Right cardiac atrium (tissue), 5 donors: Measurements from ENCODE around the gene CNGB1. TPM values are rescaled to one million over a fixed set of nuclear protein-coding genes. Genes with fewer than 3 reads are reported as not detected.

Experiments used
- ATAC-seq, 2 donors: fragments of 200-7000 bp; cut with Tn5 transposase; one replicate each; pipeline versions ENCODE4 v1.8.0 to v1.9.1; 2020; ENCODE audit warnings: moderate library complexity in 2 of 2, mild to moderate bottlenecking in 1 of 2
- DNase-seq, 3 donors: peaks; one replicate each; pipeline ENCODE4 v3.0.0-alpha.2; 2020
- H3K27ac ChIP-seq: one replicate; pipeline ENCODE4 v1.5.1; 2013; ENCODE audit warnings: mild to moderate bottlenecking, low read length, control low read depth, moderate library complexity
- H3K27me3 ChIP-seq: one replicate; pipeline ENCODE4 v1.6.1; 2013; ENCODE audit not compliant: control insufficient read depth, insufficient read depth
- H3K4me1 ChIP-seq: one replicate; pipeline ENCODE4 v1.6.1; 2013; ENCODE audit warnings: low read length; ENCODE audit not compliant: control insufficient read depth, insufficient read depth
- H3K4me3 ChIP-seq: one replicate; pipeline ENCODE4 v1.5.1; 2013; ENCODE audit warnings: low read length, control low read depth
- H3K9me3 ChIP-seq: one replicate; pipeline ENCODE4 v1.6.1; 2013; ENCODE audit warnings: low read length; ENCODE audit not compliant: control insufficient read depth
- WGBS: extraction: QIAGEN DNeasy Blood & Tissue Kit; methylation state at CpG from one replicate; pipeline ENCODE4 v1.1.7; 2013; 5-methylcytosine and 5-hydroxymethylcytosine counted together
- intact Hi-C, 4 donors: fragments of 100-400 bp; cut with DNase I; formaldehyde crosslinking; loops; one replicate each; pipeline versions ENCODE4 v1.11.0 to v1.14.0; 2022 to 2023
- polyA plus RNA-seq: library from polyadenylated mRNA; stranded (reverse); fragments of 200-250 nt; gene quantifications from one replicate; pipeline ENCODE4 v1.2.3, GENCODE V29; 2013
- total RNA-seq, 4 donors: library from RNA; stranded (reverse); fragmentation: NEBNext Ultra II Directional; extraction: Animal tissue kit (Norgen Biotek cat#: 25700); gene quantifications; one replicate each; pipeline ENCODE4 v1.2.1, GENCODE V29; 2021
- donor health status: healthy with polysubstance abuse.
- donor health status: DM: no; HTN: yes; CAD: no.
- donor health status: DM: no; HTN: no; CAD: no.
- donor health status: DM: no; HTN: yes; CAD: no; lungs with severe emphysema.
- donor health status: DM: yes; HTN: yes; CAD: no.

Gene CNGB1
- total and polyA plus RNA-seq, 5 donors: not detected

DNA sequence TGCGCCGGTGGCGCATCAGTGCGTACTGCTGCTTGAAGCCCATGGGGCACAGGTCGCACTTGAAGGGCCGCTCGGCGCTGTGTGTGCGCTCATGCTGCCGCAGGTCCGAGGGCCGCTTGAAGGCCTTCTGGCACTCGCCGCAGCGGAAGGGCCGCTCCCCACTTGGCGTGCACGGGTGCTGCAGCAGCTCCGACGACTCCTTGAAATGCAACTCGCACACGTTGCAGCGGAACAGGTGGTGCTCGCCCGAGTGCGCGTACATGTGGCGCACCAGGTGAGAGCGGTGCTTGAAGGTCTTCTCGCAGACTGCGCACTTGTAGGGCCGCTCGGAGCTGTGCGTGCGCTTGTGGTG, 26.2 kb upstream of the CNGB1 start:
- no peak for DNase-seq
- ATAC-seq: no peak
- intact Hi-C loops: loop anchor here in 2 of 4 donors (10.0 kb wide), 2 partner anchors 242 to 342 kb away; no protein-coding TSS in a partner anchor
- no peak overlapping the region for H3K27ac ChIP-seq
- H3K4me1 ChIP-seq: no peaks in the 10 kb centered on the region
- 97% methylated on average over 35 of the region's 35 CpGs for WGBS
- no peaks in the 10 kb centered on the region for H3K9me3 ChIP-seq
- H3K27me3 ChIP-seq: no peaks in the 10 kb centered on the region
- H3K4me3 ChIP-seq: no peak overlapping the region

DNA sequence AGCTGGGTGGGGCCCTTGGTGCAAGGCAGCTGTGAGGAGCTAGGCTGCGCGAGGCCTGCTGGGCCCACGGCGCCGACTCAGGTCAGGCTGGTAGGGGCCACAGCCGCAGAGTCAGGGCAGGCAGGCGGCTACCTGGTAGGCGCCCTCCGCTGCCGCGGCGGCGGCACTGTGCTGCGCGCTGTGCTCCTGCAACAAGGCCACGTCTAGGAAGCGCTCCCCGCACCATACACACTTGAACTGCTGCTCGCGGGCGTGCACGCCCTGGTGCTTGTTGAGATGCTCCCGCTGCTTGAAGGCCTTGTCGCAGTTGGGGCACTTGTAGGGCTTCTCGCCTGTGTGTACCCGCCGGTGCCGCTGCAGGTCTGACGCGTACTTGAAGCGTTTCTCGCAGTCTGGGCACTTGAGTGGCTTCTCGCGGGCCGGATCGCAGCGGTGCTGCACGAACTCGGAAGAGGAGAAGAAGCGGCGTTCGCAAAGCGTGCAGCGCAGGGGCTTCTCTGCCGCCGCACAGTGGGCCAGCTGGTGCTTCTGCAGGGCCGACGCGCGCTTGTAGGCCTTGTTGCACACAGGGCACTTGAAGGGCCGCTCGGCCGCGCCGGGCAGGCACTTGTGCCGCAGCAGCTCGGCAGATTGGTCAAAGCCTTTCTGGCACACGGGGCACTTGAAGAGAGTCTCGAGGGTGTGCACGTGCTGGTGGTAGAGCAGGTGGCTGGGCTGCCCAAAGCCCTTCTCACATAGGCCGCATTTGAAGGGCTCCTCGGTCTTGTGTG, 25.7 kb upstream of the CNGB1 start:
- no peak overlapping the region for H3K4me3 ChIP-seq
- 96% methylated on average over 62 of the region's 62 CpGs for WGBS
- intact Hi-C loops: loop anchor here in 2 of 4 donors (10.0 kb wide), 2 partner anchors 242 to 342 kb away; no protein-coding TSS in a partner anchor
- H3K27ac ChIP-seq: no peak overlapping the region
- H3K9me3 ChIP-seq: no peaks in the 10 kb centered on the region
- no peaks in the 10 kb centered on the region for H3K27me3 ChIP-seq
- H3K4me1 ChIP-seq: no peaks in the 10 kb centered on the region
- no peak for DNase-seq
- ATAC-seq: no peak

DNA sequence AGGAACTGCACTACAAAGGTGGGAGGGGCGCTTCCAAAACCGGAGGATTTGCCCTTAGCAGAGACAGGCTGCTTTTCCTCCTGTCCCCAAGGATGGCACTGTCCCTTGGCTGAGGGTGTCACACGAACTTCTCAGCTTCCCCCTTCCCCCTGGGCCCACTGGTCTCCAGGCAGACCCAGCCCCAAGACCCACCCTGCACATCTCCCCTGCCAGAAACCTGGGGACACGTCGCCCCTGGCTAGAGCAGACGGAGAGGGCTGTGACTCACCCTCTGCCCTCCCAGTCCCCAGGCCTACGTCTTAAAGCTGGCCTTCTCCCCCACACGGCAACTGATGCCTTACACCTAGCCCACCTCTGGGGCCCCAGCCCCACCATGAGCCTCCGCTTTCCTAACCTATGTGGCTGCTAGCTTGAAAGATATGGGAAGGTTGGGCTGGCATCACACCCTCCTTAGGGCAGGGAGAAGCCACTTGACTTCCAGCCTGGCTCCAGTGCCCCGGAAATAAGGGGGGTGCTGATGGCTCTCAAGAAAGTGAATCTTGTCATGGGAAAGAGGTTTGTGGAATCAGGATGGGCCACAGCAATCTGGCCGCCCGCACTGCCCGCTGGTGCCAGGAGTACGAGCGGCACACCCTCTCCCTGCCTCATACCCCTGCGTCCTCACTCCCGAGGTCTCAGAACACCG, 24.9 kb upstream of the CNGB1 start:
- no peak overlapping the region for H3K4me3 ChIP-seq
- no peaks in the 10 kb centered on the region for H3K27me3 ChIP-seq
- DNase-seq: no peak
- WGBS: 89% methylated on average over 18 of the region's 18 CpGs
- intact Hi-C loops: loop anchor here in 2 of 4 donors (10.0 kb wide), 2 partner anchors 241 to 341 kb away; no protein-coding TSS in a partner anchor
- ATAC-seq: no peak
- H3K9me3 ChIP-seq: no peaks in the 10 kb centered on the region
- no peak overlapping the region for H3K27ac ChIP-seq
- no peaks in the 10 kb centered on the region for H3K4me1 ChIP-seq

DNA sequence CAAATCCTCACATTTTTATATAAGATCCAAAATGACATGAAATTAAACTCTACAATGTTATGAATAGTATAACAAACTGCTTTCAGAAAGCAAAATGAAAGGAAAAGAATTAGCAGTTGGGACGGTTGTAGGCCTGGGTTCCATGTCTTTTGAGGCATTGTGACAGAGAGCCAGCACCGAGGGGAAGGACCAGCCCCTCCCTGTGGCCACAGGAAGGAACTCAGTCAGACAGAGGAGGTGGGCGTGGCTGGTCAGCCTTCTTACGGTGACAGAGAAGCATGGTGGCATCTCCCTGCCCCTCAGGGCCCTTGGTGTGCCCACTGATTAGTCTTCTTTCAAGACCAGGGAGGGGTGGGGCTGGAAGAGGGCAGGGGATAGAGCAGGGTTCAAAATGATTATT, 23.9 kb upstream of the CNGB1 start:
- 18% methylated on average over 4 of the region's 4 CpGs for WGBS
- H3K4me3 ChIP-seq: no peak overlapping the region
- intact Hi-C loops: loop anchor here in 2 of 4 donors (10.0 kb wide), 2 partner anchors 240 to 340 kb away; no protein-coding TSS in a partner anchor

DNA sequence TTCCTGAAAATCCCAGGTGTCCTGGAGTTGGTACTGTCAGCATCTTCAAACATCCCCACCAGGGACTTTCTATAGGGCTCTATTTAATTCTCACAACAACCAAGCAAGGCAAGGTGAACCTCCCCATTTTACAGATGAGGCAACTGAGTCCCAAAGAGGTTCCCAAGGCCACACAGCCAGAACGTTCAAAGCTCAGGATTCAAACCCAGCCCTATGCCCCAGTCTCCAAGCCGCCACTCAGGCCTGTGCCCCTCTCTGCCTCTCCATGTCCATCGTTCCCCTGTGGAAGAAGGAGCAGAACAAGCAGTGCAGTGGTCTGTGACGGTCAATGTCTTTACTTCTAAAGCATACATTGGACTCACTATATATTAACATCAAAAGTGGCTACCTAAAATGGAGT, 23.4 kb upstream of the CNGB1 start:
- DNase-seq (no peak), ATAC-seq (no peak)
- Histone ChIP-seq H3K27me3 (no peaks in the 10 kb centered on the region), H3K4me1 (no peaks in the 10 kb centered on the region), H3K9me3 (no peaks in the 10 kb centered on the region), H3K4me3 (no peak overlapping the region), H3K27ac (no peak overlapping the region)
- intact Hi-C loops: loop anchor here in 2 of 4 donors (10.0 kb wide), 2 partner anchors 240 to 340 kb away; no protein-coding TSS in a partner anchor
- WGBS: 90% methylated on average over 4 of the region's 4 CpGs

More for the DNA sequence above, 23.9 kb upstream of the CNGB1 start:
- Histone ChIP-seq H3K27me3 (no peaks in the 10 kb centered on the region), H3K4me1 (no peaks in the 10 kb centered on the region), H3K9me3 (no peaks in the 10 kb centered on the region), H3K27ac (no peak overlapping the region)
- DNase-seq (peak; percentile 68 to 85 (median 80)), ATAC-seq (peak; percentile 42 to 50)

DNA sequence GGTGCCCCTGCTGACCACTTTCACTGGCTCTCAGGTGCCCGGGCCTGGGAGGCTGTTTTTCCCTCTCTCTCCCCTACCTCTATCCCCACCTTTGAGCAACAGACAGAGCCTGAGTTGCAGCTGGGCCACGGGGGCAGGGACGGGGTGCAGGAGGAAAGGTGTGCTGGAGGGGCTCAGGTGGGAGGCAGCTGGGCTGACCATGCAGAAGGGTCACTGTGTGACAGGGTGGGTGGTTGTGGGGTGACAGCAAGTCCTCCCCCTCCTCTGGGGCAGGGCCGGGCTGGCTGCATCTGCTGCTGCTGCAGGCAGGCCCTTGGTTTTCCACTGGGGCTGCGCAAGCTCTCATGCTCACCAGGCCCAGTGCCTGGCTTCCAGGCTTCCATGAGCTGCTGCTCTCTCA, 23.0 kb upstream of the CNGB1 start:
- H3K27me3 ChIP-seq: no peaks in the 10 kb centered on the region
- intact Hi-C loops: loop anchor here in 2 of 4 donors (10.0 kb wide), 2 partner anchors 239 to 339 kb away; no protein-coding TSS in a partner anchor
- 88% methylated on average over 5 of the region's 5 CpGs for WGBS
- H3K9me3 ChIP-seq: no peaks in the 10 kb centered on the region
- H3K27ac ChIP-seq: no peak overlapping the region
- DNase-seq: no peak
- ATAC-seq: no peak
- H3K4me3 ChIP-seq: no peak overlapping the region
- no peaks in the 10 kb centered on the region for H3K4me1 ChIP-seq

DNA sequence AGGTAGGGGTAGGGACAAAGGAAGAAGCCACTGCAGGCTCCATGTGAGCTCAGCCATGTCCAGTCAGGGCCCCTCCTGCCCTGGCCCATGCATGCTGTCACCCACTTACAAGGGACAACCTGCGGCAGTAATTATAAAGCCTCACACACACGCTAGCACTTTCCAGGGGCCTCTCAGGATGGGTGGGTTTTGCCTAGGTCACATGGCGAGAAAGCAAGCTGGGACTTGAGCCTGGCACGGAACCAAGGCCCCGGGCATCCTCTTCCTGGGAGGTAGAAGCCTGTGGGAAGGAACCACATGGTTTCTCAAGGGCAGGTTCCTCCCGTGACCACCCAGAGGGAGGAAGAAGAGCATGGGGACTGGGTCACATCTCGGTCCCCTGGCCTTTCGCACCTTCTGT, 22.5 kb upstream of the CNGB1 start:
- no peak for DNase-seq

DNA sequence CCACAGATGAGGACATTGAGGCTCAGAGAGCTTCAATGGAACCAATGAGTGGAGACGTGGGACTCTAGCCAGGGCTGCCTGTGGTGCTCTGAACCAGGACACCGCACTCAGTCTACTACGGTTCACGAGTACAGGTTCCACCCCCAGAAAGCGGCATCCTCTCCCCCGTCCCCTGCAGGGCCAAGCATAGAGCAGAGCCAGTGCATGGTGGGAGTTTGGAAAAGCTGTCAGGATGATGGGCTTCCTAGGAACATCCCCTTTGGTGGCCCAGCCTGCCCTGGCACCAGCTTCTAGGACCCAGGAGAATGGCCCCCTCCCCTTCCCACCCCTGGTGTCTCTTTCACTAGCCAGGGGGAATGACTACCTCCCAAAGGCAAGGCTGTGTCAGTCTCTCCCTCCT, 21.2 kb upstream of the CNGB1 start:
- Histone ChIP-seq H3K4me3 (no peak overlapping the region), H3K27ac (no peak overlapping the region), H3K9me3 (no peaks in the 10 kb centered on the region), H3K27me3 (no peaks in the 10 kb centered on the region), H3K4me1 (no peaks in the 10 kb centered on the region)
- intact Hi-C loops: loop anchor here in 2 of 4 donors (10.0 kb wide), 2 partner anchors 237 to 337 kb away; no protein-coding TSS in a partner anchor
- DNase-seq: no peak
- ATAC-seq: no peak
- 91% methylated on average over 6 of the region's 6 CpGs for WGBS

More for the DNA sequence above, 22.5 kb upstream of the CNGB1 start:
- H3K9me3 ChIP-seq: no peaks in the 10 kb centered on the region
- ATAC-seq: no peak
- 75% methylated on average over 8 of the region's 8 CpGs for WGBS
- H3K27me3 ChIP-seq: no peaks in the 10 kb centered on the region
- H3K27ac ChIP-seq: no peak overlapping the region
- intact Hi-C loops: loop anchor here in 2 of 4 donors (10.0 kb wide), 2 partner anchors 239 to 339 kb away; no protein-coding TSS in a partner anchor
- no peak overlapping the region for H3K4me3 ChIP-seq
- no peaks in the 10 kb centered on the region for H3K4me1 ChIP-seq

DNA sequence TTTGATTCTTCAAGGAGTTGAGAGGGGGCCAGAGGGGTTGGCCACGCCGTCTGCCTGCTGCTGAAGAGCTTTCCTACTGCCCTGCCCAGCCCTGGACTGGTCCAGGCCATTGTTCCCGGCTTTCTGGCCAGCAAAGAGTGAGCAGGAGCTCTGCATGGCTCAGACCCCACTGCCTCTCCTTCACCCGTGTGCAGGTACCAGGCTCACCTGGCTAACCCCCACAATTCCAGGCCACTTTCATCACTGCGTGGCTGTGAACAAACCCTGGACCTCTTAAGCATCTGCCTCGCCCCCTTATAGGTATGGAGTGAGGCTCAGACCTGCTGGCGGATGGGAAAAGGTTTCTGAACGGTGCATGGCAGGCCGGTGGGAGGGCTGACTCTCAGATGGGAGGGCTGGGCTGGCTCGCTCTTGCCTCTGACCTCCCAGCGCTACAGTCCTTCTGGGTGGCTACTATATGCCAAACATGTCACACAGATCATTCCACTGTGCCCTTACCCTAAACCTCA, 20.7 kb upstream of the CNGB1 start:
- H3K27ac ChIP-seq: no peak overlapping the region
- intact Hi-C loops: loop anchor here in 2 of 4 donors (10.0 kb wide), 2 partner anchors 237 to 337 kb away; no protein-coding TSS in a partner anchor
- H3K4me3 ChIP-seq: no peak overlapping the region
- ATAC-seq: no peak
- no peaks in the 10 kb centered on the region for H3K27me3 ChIP-seq
- WGBS: 88% methylated on average over 11 of the region's 11 CpGs
- H3K9me3 ChIP-seq: no peaks in the 10 kb centered on the region
- no peaks in the 10 kb centered on the region for H3K4me1 ChIP-seq
- no peak for DNase-seq

DNA sequence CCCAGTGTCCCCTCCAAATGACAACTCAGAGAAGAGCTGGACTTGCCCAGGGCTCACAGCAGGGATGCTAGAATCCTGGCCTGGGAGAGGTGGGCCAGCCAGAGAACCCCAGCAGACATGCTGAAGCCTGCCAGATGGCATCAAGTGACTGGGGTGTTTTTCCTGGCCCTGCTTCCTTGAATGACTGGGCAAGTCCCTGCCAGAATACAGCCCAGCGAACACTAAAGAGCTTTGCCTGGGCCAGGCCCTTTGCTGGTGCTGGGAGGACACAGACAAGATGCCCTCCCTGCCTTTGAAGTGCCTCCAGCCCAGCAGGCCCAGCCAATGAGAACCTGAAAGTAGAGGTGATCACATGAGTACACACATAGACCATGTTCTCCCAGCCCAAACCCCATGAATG, 18.0 kb upstream of the CNGB1 start:
- Histone ChIP-seq H3K27ac (peak overlapping the region; percentile 32), H3K27me3 (no peaks in the 10 kb centered on the region), H3K4me3 (no peak overlapping the region), H3K4me1 (no peaks in the 10 kb centered on the region), H3K9me3 (no peaks in the 10 kb centered on the region)
- ATAC-seq (peak in 1 of 2 donors; percentile 36), DNase-seq (peak in 2 of 3 donors; percentile 55 to 76)
- intact Hi-C loops: no loop called here
- WGBS: 48% methylated on average over 1 of the region's 1 CpG
